Tibial nerve (tissue), 4 donors: ENCODE measurements around the gene TEX28. TPM values are rescaled to one million over a fixed set of nuclear protein-coding genes. Genes with fewer than 3 reads are reported as not detected.
"Not testable (repeated sequence)": the region's sequence is repeated elsewhere in the genome, so short reads cannot be mapped to it uniquely, and the experiment has no call there.

ENCODE experiments used
- DNase-seq, 2 donors: peaks; one replicate each; pipeline ENCODE4 v3.0.0-alpha.2; 2019; ENCODE audit warnings: low spot score in 2 of 2
- H3K27ac ChIP-seq, 4 donors: fragments of 200-600 bp; sonication (generic) in 3 of 4; one replicate each; pipeline ENCODE4 v1.5.1; 2017 to 2019; ENCODE audit warnings: mild to moderate bottlenecking in 1 of 4
- H3K27me3 ChIP-seq, 2 donors: fragments of 200-600 bp; sonication (generic) in 1 of 2; one replicate each; pipeline versions ENCODE4 v1.5.1 to v1.6.0; 2017 to 2019
- H3K36me3 ChIP-seq, 3 donors: fragments of 200-600 bp; sonication (generic); one replicate each; pipeline ENCODE4 v1.5.1; 2018 to 2019
- H3K4me1 ChIP-seq, 4 donors: fragments of 200-600 bp; sonication (generic) in 3 of 4; one replicate each; pipeline ENCODE4 v1.5.1; 2017 to 2019
- H3K4me3 ChIP-seq, 4 donors: fragments of 200-600 bp; sonication (generic) in 3 of 4; one replicate each; pipeline ENCODE4 v1.5.1; 2017 to 2019; ENCODE audit warnings: mild to moderate bottlenecking in 1 of 4, moderate library complexity in 1 of 4
- H3K9me3 ChIP-seq, 4 donors: fragments of 200-600 bp; sonication (generic) in 3 of 4; one replicate each; pipeline ENCODE4 v1.5.1; 2017 to 2019
- EP300 ChIP-seq, 2 donors: sonication (generic); formaldehyde crosslinking; IDR thresholded peaks; one replicate each; pipeline ENCODE4 v1.6.1; 2017; ENCODE audit warnings: antibody characterized with exemption in 2 of 2, mild to moderate bottlenecking in 1 of 2
- POLR2A ChIP-seq, 2 donors: fragments of 450-650 bp; IDR thresholded peaks; one replicate each; pipeline ENCODE4 v1.6.1; 2017; ENCODE audit warnings: antibody characterized with exemption in 2 of 2, mild to moderate bottlenecking in 2 of 2, moderate library complexity in 2 of 2
- WGBS, 2 donors: methylation state at CpG; one replicate each; pipeline ENCODE4 v1.1.5; 2018; 5-methylcytosine and 5-hydroxymethylcytosine counted together
- total RNA-seq, 4 donors: library from RNA; depleted of rRNA; stranded (reverse); fragments of >200 nt; gene quantifications; one replicate each; pipeline ENCODE4 v1.1.0, GENCODE V29; 2016
- TF ChIP-seq, protein P1 (sequence below), 5 experiments: fragments of 200-600 bp in 3 of 5; fragments of 450-650 bp in 2 of 5; sonication (generic) in 3 of 5; IDR thresholded peaks; one replicate each; pipeline ENCODE4 v1.5.1; 2016 to 2019; ENCODE audit warnings: antibody characterized with exemption in 5 of 5, mild to moderate bottlenecking in 3 of 5, moderate library complexity in 2 of 5

TEX28 gene, protein sequence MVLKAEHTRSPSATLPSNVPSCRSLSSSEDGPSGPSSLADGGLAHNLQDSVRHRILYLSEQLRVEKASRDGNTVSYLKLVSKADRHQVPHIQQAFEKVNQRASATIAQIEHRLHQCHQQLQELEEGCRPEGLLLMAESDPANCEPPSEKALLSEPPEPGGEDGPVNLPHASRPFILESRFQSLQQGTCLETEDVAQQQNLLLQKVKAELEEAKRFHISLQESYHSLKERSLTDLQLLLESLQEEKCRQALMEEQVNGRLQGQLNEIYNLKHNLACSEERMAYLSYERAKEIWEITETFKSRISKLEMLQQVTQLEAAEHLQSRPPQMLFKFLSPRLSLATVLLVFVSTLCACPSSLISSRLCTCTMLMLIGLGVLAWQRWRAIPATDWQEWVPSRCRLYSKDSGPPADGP
- total RNA-seq = not detected

DNA sequence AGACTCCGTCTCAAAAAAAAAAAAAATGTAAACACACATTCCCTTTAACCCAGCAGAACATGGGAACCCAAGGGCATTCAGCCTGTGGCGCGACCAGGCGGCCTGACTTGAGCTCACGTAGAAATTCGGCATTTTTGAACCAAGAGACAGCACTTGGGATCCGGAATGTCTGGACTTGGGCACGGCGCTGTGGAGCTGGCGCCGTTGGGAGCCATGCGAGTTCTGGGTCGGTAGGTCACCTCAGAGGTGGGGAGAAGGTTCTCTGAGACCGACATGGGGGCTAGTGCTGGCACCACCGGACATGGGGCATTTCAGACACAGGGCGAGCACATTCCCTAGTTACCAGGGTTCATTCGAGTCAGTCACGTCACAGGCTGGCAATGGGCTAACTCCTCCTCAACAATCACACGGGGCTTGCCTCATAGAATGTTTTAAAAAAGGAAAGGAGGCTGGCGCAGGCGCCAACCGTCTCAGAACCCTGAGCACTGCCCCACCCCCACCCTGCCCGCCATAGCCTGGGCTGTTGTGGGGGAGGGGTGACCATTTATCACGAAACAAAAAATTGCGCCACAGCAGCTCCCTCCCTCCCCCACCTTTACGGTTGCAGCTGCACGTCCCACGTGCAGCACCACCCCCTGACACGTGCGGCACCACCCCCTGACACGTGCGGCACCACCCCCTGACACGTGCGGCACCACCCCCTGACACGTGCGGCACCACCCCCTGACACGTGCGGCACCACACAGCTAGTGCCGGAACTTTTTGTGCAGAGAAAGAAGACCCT lies at the start of gene TEX28:
Gene TEX28 (minus strand): TSS at position 334 of the 784 bp plus-strand sequence. CDS start 3,007 bp downstream, outside the sequence.
- no peak within 1 kb of the TSS for H3K27ac ChIP-seq
- no peak for DNase-seq
- H3K9me3 ChIP-seq = no peaks in the 10 kb centered on the region
- TF ChIP-seq EP300 (IDR thresholded peaks at IDR 0.05) = no peak
- no peak for TF ChIP-seq POLR2A (IDR thresholded peaks at IDR 0.05)
- TF ChIP-seq, protein P1, sequence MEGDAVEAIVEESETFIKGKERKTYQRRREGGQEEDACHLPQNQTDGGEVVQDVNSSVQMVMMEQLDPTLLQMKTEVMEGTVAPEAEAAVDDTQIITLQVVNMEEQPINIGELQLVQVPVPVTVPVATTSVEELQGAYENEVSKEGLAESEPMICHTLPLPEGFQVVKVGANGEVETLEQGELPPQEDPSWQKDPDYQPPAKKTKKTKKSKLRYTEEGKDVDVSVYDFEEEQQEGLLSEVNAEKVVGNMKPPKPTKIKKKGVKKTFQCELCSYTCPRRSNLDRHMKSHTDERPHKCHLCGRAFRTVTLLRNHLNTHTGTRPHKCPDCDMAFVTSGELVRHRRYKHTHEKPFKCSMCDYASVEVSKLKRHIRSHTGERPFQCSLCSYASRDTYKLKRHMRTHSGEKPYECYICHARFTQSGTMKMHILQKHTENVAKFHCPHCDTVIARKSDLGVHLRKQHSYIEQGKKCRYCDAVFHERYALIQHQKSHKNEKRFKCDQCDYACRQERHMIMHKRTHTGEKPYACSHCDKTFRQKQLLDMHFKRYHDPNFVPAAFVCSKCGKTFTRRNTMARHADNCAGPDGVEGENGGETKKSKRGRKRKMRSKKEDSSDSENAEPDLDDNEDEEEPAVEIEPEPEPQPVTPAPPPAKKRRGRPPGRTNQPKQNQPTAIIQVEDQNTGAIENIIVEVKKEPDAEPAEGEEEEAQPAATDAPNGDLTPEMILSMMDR (IDR thresholded peaks at IDR 0.05) = no peak
- H3K4me3 ChIP-seq = no peak within 1 kb of the TSS
- 90 to 92% methylated on average over 18 to 39 of the region's 39 CpGs for WGBS, 2 donors
- no peaks in the 10 kb centered on the region for H3K27me3 ChIP-seq
- H3K36me3 ChIP-seq = no peaks in the 10 kb centered on the region
- H3K4me1 ChIP-seq = no peaks in the 10 kb centered on the region

DNA sequence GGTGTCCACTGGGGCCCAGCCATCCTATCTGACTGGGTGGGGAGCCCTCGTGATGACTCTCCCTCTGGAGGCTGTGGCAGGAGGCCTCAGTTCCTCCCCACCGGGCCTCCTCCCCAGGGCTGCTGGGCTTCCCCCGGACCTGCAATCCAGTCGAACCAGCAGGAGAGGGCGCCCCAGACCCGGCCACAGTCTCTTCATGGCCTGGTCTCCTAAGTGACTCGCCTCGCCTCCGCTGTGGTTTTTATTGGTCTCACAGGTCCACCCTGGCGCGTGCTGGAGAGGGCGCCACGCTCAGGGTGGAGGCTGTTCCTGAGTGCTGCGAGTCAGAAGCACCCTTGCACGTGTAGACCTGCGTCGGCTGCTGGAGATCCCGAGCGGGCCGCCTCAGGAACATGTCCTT lies 48.7 kb upstream of the TEX28 start:
- not testable (repeated sequence) for H3K27ac ChIP-seq, H3K4me3 ChIP-seq, H3K4me1 ChIP-seq, DNase-seq, H3K36me3 ChIP-seq, H3K27me3 ChIP-seq, H3K9me3 ChIP-seq
- no CpG with 5 or more reads among the region's 20 CpGs for WGBS, 2 donors

DNA sequence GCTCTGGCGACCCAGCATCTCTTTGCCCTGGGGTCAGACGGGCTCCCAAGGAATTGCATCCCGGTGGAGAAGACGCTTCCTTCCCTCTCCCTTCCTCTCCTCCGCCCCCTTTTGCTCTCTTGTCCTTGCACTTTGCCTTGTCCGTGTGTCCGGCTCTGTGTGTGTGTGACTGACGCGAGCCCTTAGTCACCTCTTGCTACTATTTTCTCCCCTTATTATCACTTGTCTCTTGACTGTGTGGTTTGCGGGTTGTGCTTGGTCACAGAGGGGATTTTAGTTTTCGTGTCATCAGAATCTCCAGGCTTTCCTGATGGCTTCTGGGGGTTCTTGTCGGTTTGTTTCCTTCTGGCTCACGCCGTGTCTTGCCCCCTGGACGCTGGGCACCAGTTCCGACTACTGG lies 48.1 kb upstream of the TEX28 start:
- not testable (repeated sequence) for H3K27ac ChIP-seq, H3K36me3 ChIP-seq, H3K9me3 ChIP-seq, H3K4me1 ChIP-seq, H3K4me3 ChIP-seq, H3K27me3 ChIP-seq, DNase-seq
- no CpG with 5 or more reads among the region's 16 CpGs for WGBS, 2 donors

DNA sequence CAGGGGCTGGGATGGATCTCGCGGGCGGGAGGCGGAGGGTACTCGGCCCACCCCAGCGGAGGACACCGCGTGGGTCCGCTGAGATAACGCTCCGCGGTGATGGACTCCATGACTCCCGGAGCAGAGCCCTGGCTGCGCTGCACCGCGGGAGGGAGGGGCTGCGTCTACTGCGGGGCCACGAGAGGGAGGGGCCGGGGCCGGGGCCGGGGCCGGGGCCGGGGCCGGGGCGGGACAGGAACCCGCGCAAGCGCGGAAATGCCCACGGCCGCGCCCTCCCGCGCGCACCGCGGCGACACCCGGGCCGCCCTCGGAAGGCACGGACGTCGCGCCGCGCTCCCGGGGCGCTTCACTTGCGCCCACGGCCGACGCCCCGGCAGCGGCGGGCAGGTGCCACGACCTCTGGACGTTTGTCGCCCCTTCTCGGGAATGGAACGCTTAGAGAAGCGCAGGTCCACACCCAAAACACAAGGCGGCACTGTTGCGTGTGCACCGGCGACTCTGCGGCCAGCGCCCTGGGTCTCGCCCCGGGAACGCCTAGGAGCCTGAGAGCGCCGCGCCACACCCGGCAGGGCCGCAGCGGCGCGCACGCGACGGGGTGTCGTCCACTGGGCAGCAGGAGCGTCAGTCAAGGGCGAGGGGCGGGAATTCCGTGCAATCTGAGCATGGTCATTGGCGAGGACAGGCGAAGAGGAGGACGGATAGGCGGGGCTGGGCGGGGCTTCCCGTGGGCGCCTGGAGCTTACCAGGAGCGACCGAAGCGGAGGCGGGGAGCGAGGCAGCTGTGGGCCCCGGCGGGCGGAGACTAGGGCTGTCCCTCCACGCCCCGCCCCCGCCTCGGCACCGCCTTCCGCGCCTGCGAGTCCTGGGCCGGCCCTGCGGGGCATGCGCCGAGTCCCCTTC lies 46.7 kb upstream of the TEX28 start:
- H3K9me3 ChIP-seq, H3K36me3 ChIP-seq, H3K4me3 ChIP-seq, H3K27ac ChIP-seq, H3K4me1 ChIP-seq, H3K27me3 ChIP-seq, DNase-seq: not testable (repeated sequence)
- WGBS, 2 donors = no CpG with 5 or more reads among the region's 115 CpGs

DNA sequence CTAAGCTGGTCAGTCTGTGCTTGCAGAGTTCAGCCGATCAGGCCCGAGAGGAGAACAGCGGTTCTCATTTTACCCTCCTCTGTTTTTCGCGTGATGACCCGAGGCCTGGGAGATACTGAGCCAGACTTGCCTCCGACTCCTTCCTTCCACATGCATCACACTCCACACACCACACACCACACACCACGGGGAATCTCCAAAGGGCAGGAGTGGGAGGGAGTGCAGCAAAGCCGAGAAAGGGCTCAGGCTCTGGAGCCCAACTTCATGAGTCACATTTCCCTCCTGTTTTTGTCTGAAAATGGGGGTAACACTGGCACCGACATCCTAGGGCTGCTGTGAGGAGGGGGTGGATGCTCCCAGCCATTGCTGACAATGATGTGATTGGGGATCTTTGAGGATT lies 39.6 kb upstream of the TEX28 start:
- no peak overlapping the region for H3K27ac ChIP-seq
- TF ChIP-seq, protein P1 (IDR thresholded peaks at IDR 0.05) = no peak
- TF ChIP-seq EP300 (IDR thresholded peaks at IDR 0.05) (no peak), POLR2A (IDR thresholded peaks at IDR 0.05) (no peak)
- no peaks in the 10 kb centered on the region for H3K36me3 ChIP-seq
- H3K9me3 ChIP-seq = no peaks in the 10 kb centered on the region
- H3K27me3 ChIP-seq = no peaks in the 10 kb centered on the region
- 40 to 53% methylated on average over 9 to 10 of the region's 10 CpGs for WGBS, 2 donors
- H3K4me3 ChIP-seq = no peak overlapping the region
- no peaks in the 10 kb centered on the region for H3K4me1 ChIP-seq
- no peak for DNase-seq

DNA sequence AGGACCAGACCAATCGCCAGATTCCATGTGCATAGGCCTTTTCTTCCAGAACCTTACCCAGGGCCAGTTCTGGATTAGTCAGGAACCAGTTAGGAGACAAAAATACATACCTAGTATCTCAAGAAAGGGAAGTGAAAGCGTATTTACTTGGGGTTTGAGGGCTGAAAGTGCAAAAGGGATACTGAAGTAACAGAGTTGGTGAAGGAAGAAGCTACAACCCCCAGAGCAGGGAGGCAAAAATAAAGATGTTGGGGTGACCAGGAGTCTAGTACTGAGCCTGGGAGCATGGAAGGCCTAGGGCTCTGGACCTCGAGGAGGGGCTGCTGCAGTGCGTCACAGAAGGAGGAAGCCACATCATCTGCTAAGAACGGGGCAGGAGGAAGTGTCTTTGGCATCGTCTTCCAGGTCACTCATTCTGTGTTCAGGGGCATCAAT lies 38.9 kb upstream of the TEX28 start:
- 70 to 82% methylated on average over 6 of the region's 6 CpGs for WGBS, 2 donors
- Histone ChIP-seq H3K27me3 (no peaks in the 10 kb centered on the region), H3K27ac (no peak overlapping the region), H3K4me3 (no peak overlapping the region), H3K36me3 (no peaks in the 10 kb centered on the region), H3K9me3 (no peaks in the 10 kb centered on the region), H3K4me1 (no peaks in the 10 kb centered on the region)
- no peak for DNase-seq
- TF ChIP-seq POLR2A (IDR thresholded peaks at IDR 0.05) (no peak), EP300 (IDR thresholded peaks at IDR 0.05) (no peak)
- TF ChIP-seq, protein P1 (IDR thresholded peaks at IDR 0.05) = no peak
